ENCODE results near the gene HAPLN3.

GRCh38 chr15:88898736-88899135 lies 3.4 kb upstream of the HAPLN3 start:
- TF ChIP-seq POLR2A (IDR thresholded peaks at IDR 0.05) (no peak), EP300 (IDR thresholded peaks at IDR 0.05) (no peak)
- TF ChIP-seq, protein P1, sequence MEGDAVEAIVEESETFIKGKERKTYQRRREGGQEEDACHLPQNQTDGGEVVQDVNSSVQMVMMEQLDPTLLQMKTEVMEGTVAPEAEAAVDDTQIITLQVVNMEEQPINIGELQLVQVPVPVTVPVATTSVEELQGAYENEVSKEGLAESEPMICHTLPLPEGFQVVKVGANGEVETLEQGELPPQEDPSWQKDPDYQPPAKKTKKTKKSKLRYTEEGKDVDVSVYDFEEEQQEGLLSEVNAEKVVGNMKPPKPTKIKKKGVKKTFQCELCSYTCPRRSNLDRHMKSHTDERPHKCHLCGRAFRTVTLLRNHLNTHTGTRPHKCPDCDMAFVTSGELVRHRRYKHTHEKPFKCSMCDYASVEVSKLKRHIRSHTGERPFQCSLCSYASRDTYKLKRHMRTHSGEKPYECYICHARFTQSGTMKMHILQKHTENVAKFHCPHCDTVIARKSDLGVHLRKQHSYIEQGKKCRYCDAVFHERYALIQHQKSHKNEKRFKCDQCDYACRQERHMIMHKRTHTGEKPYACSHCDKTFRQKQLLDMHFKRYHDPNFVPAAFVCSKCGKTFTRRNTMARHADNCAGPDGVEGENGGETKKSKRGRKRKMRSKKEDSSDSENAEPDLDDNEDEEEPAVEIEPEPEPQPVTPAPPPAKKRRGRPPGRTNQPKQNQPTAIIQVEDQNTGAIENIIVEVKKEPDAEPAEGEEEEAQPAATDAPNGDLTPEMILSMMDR (IDR thresholded peaks at IDR 0.05): no peak

All from upper lobe of left lung (tissue), 4 donors.